NCI-H2196 treated with DMSO at 0.1 percent for 48 hours (cell line): ENCODE data around the gene WNT9A.
A peak's percentile ranks its signal among the peaks of the same experiment; 100 is the strongest.
"Not testable (repeated sequence)": the region's sequence is repeated elsewhere in the genome, so short reads cannot be mapped to it uniquely, and the experiment has no call there.

Experiments used
- DNase-seq: peaks from one replicate; lab custom pipeline; 2025; ENCODE audit not compliant: unreplicated experiment; lab: John Stamatoyannopoulos, UW

Gene WNT9A

DNA sequence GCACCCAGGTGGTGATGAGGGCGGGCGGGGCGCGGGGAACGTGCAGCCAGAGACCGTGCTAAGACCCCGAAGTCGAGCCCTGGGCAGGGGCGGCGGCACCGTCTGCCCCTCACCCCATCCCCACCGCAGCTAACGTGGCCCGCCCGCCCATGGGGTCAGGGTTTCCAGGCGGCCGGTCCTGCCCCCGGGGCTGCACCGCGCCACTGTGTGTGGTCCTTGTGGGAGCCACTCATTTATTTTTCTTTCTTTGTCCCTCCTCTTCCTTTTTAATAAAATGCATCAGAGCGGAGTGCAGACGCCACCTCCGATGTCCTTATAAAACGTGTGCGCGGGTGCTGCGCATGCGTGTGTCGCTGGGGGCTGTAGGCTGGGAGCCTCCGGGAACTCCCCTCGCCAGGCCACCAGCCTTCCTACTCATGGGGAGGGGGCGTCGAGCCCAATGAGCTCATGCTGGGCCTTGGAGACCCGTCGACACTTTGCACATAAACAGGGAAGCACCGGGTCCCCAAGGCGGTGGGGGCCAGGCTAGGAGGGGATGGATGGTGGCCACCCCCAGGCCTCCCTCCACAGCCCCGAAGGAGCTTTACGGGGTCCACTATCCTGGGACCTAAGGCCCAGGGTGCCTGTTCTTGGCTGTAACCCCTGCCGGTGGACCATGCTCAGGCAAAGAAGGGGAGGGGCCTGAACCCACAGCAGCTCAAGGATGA, 59.9 kb downstream of the WNT9A start:
- no peak for DNase-seq

DNA sequence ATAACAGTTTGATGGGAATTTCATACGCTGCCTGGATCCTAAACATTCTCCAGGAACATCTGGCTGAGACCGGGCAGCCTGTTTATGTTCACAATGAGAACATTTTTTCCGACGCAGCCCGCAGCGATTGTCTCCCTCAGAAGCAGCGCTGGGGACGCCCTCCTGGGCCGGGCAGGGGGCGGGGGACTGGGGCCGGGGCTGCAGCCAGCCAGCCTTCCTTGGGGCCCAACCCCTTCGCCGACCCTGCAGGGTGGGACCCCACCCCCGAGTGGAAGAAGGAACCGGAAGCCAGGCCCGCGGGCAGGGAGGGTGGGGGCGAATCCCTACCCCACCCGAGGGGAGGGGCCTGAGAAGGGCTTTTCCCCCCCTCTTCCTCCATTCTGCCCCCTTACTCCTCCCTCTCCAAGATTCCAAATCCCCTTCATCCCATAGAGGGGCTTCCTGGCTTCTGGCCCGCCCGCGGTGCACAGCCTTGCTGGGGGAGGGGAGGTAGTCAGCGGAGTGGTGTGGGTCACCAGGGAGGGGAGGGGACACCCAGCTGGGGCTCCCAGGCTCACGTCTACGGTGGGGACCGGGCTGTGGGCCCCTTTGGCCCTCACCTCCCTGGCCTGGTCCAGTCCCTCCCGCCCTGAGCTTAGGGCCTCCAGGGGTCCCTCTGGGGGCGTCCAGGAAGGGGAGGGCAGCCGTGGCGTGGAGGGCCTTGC, 60.6 kb downstream of the WNT9A start:
- no peak for DNase-seq

GRCh38 chr1:227886503-227886961, 61.2 kb downstream of the WNT9A start:
- DNase-seq: no peak

DNA sequence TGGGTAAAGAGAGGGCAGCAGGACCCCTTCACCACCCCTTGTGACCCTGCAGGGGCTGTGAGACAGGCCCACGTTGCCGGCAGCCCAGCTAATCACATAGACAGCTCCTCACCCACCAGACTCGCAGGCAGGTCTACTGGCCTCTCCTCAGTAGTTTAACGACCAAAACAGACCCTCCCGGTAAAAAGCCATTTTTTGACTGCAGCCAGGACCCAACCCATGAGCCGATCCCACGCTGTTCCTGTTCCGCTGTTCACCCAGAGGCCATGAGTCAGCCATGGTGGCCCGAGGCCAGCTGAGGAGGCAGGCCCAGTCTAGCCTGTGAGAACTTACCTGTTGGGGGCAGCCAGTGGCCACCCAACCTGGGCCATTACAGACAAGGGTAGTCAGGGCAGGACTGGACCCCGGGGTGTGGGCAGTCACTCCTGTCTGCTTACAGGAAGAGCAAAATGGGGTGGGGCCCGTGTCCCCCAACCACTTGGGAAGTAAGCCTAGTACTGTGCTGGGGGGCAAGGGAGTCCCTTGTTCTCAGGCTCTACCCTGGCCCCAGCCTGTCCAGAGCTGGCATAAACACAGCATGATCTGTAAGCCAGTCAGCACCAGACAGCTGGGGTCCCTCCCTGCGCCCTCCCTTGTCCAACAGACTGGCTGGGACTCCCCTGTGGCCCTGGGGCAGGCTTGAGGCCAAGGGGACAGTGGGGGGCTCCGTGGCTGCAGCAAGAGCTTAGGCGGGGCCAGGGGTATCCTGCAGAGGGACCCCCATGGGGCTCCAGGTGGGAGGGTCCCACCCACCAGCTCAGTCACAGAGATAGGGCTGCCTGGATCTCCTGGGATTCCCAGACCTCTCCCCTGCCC, 61.9 kb downstream of the WNT9A start:
- no peak for DNase-seq

GRCh38 chr1:227885135-227885647, 62.5 kb downstream of the WNT9A start:
- no peak for DNase-seq

DNA sequence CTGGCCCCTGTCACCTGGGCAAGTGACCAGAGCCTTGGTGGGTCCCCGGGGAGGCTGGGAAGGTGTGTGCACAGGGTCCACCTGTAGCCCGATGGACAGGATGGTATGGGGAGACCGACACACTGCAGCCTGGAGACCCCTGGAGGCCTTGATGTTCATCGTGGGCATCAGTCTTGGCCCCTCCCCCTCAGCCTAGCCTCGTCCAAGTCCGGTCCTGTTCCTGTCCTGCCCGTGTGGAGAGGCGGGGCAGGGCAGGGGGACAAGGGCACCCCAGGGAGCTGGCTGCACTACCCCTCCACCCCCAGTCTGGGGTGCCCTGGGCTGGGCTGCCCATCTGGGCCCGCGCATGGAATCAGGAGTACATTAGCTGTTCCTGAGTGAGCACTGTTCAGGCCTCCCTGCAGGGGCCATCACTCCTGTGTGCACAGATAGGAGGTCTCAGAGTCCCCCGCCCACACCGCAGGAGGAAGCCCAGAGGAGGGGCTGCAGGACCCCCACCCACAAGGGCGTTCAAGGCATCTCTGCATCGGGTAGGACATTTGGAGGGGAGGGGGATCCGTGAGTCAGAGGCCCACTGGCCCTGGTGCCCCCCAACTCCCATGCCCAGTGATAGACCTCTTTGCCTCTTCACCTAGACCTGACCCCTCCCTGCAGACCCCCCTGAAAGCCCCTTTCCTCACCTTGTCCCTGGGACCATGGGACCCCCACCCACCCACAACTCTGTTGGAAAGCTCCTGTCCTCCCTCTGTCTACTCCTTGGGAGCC, 63.2 kb downstream of the WNT9A start:
- DNase-seq: no peak

DNA sequence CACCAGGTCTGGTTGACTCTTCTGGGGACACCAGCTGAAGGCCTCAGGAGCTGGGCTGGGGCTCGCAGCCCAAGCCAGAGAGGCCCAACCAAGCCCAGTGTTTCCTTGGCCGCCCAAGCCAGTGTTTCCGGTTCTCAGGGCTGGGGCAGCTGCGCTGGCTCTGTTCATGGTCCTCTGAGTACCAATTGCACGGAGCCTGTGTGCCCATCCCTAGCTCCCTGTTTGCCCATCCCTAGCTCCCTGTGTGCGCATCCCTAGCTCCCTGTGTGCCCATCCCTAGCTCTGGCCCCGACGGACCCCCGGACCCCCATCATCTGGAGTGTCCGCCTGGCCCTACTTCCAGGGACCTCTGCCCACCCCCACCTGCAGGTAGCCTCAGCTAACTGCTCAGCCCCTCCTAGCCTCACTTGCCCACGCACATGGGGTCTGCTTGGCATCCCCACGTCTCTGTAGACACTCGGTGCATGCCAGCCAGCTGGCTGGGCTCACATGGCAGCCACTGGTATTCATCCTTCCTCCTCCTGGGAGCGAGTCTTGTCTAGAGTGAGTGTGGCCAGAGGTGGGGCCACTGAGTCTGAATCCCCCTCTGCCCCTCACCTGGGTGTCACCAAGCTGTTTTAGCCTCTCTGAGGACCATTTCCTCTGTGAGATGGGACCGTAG, 64.0 kb downstream of the WNT9A start:
- no peak for DNase-seq

GRCh38 chr1:227883073-227883520, 64.6 kb downstream of the WNT9A start:
- DNase-seq: no peak

DNA sequence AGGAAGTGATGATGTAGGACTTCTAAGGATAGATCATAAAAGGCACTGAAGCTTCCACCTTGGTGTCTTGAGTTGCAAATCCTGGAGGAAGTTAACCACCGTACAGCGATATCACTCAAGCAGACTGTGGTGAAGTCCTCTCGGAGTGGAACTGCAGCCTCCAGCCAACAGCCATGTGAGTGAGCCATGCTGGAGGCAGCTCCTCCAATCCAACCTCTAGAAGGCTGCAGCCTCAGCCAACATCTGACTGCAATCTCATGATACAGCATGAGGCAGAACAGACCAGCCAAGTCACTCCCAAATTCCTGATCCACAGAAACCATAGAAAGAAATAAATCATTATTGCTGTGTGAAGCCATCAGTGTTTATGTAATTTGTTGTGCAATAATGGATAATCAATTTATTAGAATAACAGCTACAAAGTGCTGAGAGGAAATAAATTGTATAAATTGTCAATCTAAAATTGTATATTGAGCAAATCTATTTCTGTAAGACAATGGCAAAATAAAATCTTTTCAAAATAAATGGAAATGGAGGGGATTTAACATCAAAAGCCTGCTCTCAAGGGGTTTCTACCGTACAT, 67.3 kb downstream of the WNT9A start:
- DNase-seq: no peak

DNA sequence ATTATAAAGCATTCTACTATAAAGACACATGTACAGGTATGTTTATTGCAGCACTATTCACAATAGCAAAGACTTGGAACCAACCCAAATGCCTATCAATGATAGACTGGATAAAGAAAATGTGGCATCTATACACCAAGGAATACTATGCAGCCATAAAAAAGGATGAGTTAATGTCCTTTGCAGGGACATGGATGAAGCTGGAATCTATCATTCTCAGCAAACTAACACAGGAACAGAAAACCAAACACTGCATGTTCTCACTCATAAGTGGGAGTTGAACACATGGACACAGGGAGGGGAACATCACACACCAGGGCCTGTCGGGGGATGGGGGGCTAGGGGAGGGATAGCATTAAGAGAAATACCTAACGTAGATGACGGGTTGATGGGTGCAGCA, 69.9 kb downstream of the WNT9A start:
- DNase-seq: not testable (repeated sequence)

- not testable (repeated sequence) for DNase-seq
Measured at GRCh38 chr1:227871892-227872291, 75.8 kb downstream of the WNT9A start.

- DNase-seq: no peak
Measured at GRCh38 chr1:227870366-227870765, 77.4 kb downstream of the WNT9A start.

GRCh38 chr1:227869851-227870305, 77.9 kb downstream of the WNT9A start:
- DNase-seq: peak; percentile 85

DNA sequence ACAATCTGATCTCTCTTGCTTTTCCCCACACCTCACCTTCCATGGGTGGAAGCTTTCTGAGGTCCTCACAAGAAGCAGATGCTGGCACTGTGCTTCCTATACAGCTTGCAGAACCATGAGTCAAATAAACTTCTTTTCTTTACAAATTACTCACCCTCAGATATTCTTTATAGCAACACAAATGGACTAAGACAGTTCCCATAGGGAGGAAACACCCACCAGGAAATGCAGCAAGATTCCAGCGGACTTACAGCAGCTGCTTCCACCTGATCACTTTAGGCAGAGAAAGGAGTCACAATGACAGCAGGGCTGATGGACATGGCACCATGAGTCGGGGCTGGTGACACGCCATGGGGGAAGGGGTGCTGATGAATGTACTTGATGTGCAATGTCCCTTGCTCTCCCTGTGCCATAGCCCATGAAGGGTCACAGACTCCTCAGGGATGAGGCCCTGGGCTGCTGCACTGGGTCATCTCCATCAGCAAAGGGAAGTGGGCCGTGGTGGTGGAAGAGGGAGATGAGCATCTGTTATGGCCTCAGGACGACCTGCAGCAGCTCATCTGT, 78.4 kb downstream of the WNT9A start:
- no peak for DNase-seq
